Upper lobe of left lung (tissue), 4 donors: Measurements from ENCODE around the gene TP73.

Experiments
- EP300 ChIP-seq, 4 donors: sonication (generic); formaldehyde crosslinking; IDR thresholded peaks; one replicate each; pipeline ENCODE4 v1.5.1; 2017; ENCODE audit warnings: antibody characterized with exemption in 4 of 4, control low read depth in 2 of 4
- POLR2A ChIP-seq, 4 donors: fragments of 450-650 bp; IDR thresholded peaks; one replicate each; pipeline ENCODE4 v1.5.1; 2016 to 2017; ENCODE audit warnings: antibody characterized with exemption in 4 of 4, mild to moderate bottlenecking in 2 of 4
- TF ChIP-seq, protein P1 (sequence below), 6 experiments: fragments of 450-650 bp in 4 of 6; fragments of 200-600 bp in 2 of 6; sonication (generic) in 2 of 6; IDR thresholded peaks; one replicate each; pipeline ENCODE4 v1.5.1; 2016 to 2019; ENCODE audit warnings: antibody characterized with exemption in 6 of 6

GRCh38 chr1:3774946-3775489, 122.7 kb downstream of the TP73 start:
- TF ChIP-seq, protein P1, sequence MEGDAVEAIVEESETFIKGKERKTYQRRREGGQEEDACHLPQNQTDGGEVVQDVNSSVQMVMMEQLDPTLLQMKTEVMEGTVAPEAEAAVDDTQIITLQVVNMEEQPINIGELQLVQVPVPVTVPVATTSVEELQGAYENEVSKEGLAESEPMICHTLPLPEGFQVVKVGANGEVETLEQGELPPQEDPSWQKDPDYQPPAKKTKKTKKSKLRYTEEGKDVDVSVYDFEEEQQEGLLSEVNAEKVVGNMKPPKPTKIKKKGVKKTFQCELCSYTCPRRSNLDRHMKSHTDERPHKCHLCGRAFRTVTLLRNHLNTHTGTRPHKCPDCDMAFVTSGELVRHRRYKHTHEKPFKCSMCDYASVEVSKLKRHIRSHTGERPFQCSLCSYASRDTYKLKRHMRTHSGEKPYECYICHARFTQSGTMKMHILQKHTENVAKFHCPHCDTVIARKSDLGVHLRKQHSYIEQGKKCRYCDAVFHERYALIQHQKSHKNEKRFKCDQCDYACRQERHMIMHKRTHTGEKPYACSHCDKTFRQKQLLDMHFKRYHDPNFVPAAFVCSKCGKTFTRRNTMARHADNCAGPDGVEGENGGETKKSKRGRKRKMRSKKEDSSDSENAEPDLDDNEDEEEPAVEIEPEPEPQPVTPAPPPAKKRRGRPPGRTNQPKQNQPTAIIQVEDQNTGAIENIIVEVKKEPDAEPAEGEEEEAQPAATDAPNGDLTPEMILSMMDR (IDR thresholded peaks at IDR 0.05): no peak
- TF ChIP-seq POLR2A (IDR thresholded peaks at IDR 0.05) (no peak), EP300 (IDR thresholded peaks at IDR 0.05) (no peak)
